Measurements from ENCODE around the gene TTC39A.
"Not testable (repeated sequence)": the region's sequence is repeated elsewhere in the genome, so short reads cannot be mapped to it uniquely, and the experiment has no call there.

The TTC39A gene

DNA sequence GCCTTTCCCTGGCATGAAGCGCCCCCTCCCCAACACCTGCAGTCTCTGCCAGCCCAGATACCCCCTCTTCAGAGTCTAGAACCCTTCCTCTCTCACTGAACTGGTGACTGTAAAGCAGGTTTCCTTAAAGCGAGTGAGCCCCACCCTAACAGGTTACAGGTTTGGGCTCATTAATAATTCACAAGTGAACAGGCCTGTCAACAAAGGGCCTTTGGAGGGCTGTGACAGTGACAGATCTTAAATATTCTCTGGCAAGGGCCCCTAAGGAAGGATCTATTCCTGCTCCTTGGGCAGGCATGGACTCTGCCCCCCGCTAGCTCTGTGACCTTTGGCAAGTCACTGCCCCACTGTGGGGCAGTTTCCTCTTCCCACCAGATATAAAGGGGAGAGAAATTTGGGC is 5.6 kb upstream of the TTC39A start:
- DNase-seq = no peak

DNA sequence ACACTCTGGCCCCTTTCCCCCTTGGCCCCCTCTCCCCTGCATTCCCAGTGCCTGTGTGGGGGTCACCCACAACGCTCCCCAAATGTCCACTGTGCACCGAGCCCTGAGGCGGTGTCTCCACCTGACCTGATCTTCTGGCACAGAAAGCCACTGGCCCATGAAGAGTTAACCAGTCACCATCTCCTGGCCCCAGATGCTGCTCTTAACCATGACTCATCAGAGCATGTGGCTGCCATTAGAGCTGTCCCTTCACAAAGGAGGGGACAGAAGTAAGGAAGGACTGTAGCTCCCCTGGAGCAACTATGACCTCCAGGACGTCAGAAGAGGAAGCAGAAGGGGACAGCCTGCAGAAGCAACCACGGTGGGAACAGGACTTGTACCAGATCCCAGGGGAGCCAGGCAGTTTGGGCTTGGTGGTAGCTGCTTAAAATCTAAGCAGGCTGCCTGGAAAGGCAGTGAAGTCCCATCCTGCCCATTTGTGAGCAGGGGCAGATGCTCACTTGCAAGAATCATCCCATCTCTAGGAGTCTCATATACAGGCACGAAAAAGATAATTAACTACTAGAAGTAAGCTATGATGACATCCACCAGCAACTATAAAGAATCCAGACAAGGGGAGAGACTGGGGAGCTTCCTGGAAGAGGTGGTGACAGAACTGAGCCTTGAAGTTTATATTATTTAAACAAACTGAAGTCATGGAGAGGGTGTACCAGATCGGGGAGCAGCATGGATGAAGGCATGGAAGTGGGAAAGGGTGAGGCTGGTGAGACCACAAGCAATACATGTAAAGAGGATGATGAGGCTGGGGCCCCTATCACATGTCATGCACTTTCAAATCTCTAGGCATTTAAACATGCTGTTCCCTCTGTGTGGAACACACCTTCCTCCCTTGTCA is 1.1 kb upstream of the TTC39A start:
- no peak for DNase-seq

DNA sequence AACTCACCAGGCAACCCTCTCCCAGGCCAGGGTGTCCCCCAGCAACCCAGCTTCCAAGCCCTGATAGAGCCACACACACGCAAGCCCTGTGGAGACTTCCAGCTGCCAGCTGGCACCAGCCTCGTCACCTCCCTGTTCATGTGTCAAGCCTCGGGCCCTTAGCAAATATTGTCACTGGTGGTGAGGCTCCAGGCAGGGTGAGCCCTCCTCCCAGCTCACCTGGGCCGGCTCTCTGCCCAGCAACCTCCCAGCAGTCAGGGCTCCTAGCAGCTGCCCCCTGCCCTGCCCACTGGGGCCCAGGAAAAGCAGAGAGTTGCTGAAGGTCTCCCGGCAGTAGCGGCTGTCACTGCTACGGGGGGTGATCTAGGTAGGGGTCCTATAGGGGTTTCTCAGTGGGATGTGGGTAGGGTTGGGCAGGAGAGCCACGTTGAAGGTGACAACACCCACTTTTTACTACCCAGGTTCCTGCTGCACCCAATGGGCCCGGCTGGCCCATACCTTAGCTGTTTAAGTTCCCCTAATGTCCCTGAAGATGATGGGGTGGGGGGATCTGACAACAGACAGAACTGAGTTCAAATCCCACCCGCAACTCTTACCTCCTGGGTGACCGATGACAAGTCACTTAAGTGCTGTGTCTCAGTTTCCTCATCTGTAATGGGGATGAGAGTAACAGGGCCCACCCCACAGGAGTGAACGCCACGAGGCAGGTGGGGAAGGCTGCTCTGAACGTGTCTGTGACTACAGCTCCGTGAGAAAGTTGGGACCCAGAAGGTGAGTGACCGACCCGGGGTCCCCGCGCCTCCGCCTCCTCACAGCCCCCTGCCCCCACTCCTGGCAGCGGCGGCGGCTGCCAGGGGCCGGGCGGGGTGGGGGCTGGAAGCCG is 678 bp downstream of the TTC39A start:
- no peak for DNase-seq

DNA sequence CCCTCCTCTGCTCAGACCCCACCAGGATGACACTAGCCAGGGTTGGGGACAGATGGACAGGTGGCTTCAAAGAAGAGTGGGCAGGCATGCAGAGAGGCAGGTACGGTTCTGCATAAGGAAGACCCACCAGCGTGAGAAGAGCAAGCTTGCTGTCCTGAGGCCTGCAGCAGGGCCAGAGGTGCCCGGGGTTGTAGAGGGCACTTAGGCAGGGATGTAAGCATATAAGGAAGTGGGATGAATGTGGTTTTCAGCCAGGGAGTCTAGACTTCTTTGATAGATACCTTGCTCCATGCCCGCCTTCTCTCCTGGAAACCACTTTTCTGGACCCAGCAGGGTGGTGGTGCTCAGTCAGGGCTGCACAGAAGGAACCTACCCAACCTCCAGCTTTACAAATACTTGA is 1.4 kb downstream of the TTC39A start:
- DNase-seq = no peak

DNA sequence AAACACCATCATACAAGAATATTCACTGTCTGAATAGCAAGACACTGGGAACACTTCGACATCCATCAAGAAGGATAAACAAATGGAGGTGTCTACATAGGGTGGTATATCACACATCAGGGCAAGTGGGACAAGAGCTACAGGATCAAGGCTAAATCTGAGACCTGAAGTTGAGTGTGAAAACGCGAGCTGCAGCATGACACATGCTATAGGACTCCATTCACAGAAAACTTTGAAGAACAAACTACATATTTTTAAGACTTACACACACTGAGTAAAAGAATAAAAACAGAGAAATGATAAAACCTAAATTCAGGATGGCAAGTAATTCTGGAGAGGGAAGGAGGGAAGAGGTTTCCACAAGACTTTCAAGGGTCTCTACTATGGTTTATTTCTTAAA is 2.1 kb downstream of the TTC39A start:
- DNase-seq = no peak

DNA sequence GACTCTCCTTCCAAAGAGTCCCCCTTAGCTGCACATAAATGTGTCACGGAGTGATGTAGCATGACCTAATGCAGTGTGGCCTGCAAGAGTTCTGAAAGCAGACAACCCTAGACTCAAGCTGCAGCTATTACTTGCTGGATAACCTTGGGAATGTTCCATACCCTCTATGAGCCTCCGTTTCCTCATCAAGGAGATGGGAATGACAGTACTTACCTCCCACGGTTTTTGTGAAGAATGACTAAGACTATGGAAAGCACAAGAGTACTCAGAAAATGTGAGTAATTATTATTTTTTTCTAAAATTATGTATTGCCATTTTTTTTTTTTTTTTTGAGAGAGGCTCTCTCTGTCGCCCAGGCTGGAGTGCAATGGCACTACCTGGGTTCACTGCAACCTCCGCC is 3.0 kb downstream of the TTC39A start:
- DNase-seq = no peak

DNA sequence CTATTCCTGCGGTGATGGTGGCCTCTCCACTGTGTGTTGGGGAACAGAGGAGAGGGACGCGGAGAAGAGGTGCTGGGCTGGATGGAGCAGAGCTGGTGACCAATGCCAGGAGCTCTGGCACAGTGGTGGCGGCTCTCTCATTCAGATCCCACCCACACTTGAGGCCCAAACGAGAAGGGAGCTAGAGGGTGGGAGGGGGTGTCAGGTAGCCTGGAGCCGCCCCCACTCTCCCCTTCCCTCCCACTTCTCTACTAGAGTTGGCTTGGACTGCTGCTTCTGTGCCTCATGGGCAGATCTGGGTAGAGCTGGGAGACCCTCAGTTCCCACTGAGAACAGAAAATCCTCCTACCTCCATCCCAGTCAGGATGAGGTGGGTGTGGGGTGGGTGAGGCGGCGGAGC is 3.5 kb downstream of the TTC39A start:
- no peak for DNase-seq

DNA sequence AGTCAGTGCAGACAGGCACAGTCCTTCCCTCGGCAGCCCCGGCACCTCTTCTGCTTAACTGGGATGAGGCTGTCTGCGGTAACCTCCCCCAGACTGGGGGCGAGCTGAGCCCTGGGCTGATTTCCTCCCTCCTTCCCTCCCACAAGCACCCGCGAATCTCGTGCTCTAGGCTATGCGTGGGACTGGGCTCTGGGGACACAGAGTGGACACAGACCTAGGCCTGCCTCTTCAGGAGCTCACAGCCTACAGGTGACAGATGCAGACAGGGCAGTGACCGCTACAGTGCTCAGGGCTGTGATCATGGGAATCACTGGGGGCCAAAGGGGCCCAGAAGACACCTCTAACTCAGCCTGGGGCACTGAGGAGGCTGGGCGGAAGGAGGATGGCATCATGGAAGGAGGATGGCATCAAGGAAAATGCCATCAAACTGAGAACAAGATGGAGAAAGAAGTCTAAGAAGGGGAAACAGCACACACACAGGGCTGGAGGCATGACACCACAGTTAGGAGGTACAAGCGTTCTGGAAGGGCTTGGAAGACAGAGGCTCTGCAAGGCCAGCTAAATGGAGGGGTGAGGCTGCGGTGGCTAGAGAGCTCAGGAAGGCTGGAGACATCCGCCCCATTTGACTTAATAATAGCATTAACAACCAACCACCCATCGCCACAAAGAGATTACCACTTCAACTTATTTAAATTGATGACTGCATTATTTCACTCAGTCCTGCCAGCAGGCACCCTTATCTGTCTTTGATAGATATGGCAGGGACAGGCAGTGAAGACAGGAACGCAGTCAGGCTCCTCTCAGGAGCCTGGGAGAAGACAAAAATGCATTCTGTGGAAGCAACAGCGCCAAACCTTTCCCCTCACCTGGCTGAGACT is 4.2 kb downstream of the TTC39A start:
- DNase-seq = no peak

DNA sequence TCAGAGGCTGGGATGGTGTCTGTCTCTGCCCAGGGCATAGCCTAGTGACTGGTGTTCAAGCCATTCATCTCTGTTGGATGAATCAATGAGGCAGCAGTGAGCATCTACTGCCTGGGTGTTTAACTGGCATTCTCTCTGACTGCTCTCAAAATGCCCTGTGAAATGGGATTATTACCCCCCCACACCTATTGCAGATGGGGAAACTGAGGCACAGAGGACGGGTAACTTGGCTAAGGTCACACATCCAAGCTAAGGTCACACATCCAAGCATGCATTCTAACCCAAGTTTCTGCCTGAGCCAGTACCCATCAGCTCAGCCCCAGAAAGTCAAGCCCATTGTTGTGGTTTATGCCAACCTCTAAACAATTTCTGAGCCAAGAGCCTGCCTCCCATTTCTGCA is 5.0 kb downstream of the TTC39A start:
- DNase-seq = no peak

DNA sequence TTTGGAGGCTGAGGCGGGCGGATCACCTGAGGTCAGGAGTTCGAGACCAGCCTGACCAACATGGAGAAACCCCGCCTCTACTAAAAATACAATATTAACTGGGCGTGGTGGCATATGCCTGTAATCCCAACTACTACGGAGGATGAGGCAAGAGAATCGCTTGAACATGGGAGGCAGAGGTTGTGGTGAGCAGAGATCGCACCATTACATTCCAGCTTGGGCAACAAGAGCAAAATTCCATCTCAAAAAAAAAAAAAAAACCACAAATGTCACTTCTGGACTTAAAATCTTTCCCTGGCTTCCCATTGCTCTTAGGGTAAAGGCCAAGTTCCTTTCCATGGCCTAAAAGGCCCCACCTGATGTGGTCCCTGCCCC is 5.4 kb downstream of the TTC39A start:
- not testable (repeated sequence) for DNase-seq

DNA sequence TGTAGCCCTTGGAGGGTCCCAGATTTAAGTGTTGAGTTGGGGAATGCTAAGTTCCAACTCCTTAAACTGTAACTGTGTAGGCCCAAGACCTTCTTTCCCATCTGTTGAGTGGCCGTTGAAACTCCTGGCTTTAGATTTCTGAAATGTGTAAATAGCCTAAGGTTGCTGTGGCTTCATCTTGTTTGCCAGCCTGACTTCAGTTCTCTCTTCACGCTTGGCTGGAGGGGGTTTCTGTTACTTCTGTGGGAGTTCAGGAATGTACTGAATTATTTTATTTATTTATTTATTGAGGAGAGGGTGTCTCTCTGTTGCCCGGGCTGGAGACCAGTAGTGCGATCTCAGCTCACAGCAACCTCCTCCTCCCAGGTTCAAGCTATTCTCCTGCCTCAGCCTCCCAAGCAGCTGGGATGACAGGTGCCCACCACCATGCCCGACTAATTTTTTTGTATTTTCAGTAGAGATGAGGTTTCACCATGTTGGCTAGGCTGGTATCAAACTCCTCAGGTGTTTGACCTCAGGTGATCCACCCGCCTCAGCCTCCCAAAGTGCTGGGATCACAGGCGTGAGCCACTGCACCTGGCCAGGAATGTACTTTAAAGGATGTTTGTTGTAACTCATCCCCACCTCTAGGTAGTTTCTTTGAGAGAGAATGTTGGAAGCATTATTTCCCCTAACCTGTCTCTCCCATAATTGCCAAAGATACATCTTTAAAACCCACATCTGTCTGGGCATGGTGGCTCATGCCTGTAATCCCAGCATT is 5.9 kb downstream of the TTC39A start:
- DNase-seq = no peak

DNA sequence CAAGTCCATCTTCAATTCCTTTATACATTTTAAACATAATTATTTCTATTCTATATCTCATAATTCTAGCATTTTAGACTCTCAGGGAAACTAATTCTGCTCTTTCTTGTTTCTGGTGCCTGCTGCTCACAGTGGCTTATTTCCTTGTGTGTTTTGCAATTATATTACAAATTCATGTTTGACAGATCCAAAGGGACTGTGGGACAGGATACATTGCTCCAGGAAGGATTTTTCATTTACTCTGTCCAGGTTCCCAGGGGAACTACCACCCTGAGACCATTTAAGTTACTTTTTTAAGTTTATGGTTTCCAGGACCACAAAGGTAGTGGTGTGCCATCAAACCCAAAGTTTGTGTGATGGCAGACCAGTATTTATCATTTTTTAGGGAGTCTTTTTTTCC is 6.6 kb downstream of the TTC39A start:
- DNase-seq = no peak

DNA sequence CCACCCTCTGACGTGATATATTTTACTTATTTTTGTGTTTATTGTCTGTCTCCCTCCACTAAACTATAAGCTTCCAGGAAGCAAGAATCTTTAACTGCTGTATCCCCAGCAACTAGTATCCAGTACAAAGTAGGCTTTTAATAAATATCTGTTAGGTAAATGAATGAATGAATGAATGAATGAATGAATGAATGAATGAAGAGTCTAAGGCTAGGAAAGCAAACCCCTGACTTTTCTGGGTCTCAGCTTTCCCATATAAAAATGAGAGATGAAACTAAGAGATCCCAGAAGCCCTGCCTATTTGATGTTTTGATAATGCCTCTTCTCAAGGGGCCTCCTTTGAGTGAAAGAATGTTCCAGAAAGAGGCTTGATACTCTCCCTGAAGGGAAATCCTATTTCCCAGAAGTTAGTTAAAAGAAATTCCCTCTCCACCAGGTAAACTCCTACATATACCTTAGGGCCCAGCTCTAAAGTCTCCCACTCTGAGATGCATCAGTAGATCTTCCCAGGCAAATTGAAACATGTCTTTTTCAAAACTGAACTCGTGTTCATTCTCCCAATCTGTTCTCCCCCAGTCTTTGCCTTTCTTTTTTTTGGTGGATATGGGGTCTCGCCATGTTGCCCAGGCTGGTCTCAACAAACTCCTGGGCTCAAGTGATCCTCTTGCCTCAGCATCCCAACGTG is 7.8 kb downstream of the TTC39A start:
- no peak for DNase-seq

DNA sequence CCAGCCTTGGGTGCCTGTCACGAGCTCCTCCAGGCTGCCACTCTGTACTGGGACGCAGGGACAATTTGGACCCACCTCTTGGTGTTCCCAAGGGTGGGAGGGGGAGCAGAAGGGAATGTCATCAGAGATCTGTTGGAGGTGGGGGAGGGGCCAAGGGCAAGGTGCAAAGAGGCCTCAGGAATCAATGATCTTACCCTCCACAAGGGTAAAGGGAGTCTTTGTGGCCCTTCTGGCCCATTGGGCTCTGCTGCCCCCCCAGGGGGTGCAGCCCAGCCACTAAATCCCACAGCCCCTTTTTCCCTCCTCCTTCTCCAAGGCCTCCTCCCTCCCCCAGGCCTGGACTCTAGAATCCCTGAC is 8.5 kb downstream of the TTC39A start:
- DNase-seq = no peak

DNA sequence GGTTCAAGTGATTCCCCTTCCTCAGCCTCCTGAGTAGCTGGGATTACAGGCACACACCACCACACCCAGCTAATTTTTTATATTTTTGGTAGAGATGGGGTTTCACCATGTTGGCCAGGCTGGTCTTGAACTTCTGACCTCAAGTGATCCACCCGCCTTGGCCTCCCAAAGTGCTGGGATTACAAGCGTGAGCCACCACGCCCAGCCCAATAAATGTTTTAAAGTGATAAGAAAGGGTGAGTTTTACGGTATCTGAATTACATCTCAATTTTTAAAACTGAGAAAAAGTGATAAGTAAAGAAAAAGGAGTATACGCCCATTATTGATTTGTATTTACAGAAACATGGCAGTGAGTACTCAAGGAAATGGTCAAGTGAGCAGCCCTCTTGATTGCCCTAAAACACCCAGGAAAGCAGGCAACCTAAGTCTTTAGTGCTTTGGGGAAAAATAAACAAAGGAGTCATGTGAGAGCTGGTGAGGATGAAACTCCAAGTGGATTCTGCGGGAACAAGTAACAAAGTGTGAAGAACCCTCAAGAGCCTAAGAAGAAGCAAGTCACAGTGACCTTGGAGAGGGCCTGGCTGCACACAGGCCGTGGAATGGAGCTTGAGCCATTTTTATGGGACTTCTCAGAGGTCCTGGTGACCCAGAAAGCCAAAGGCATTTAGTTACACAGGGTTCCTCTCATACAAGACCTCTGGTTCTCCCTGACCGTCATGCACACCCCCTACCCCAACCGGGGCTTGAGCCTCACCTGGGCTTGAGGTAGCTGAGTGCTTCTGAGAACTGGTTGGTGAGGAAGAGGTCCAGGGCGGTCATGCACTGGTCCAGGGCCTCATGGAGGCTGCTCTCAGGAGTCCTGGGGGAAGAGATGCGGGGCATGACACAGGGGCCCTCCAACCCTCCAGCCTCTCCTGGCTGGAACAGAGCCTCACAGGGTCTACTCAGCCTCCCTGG is 9.1 kb downstream of the TTC39A start:
- no peak for DNase-seq

DNA sequence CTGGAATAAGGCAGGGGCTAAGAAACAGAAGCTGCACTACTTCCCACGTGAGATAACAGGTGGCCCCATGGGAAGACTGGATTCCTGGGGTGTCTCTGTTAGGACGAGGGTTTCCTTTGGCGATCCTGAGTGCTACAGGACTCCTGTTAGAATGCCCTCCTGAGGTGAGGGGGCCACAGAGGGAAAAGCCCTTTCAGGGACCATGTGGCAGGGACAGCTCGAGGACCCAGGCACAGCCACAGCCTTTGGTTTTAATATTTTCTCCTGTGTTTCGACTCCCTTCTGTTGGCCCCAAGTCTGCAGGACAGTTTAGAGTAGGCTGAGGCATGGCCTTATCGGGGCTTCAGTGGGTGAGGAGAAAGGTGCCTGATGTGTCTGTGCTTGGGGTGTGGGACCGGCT is 12.6 kb downstream of the TTC39A start:
- no peak for DNase-seq

DNA sequence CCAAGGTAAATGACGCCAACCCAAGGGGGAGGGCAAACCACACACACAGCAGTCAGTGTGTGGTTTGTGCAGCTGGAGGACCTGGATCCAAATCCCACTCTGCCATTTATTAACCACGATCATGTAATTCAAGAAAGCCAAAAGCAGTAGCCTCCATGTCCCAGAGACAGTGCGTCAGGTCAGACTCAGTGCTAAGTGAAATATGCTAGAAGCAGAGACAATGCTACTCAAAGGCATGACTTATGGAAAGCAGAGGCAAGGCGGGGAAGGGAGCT is 13.6 kb downstream of the TTC39A start:
- DNase-seq = no peak

DNA sequence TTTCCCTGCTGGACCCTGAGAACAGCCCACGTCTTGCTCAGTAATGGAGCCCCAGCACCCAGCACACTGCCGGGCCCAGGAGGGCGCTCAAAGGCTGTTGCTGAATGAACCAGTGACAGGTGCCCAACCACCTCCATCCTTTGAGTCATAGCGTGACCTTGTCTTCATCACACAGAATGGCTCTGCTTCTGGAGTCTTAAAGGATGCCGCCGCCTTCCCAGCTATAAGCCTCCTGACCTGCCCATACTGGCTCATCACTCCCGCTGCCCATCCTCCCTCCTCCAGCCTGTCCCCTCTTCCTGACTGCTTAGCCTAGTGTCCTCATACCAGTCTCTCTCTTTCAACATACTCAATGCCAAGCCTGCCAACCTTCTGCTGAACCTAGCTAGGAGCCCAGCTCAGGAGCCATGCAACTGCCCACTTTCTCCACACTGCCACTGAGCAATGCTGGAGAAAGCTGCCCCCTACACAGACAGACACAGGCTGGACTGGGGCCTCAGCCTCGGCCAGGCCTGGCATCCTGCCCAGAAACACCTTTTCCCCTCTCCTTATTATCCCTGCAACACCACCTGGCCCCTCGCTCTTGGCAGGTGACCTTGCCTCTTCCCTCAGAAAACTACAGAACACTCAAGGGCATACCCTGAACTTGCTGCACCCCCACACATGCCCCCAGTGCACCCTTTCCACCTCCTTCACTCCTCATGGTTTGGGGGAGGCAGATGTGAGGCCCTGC is 14.1 kb downstream of the TTC39A start:
- no peak for DNase-seq

DNA sequence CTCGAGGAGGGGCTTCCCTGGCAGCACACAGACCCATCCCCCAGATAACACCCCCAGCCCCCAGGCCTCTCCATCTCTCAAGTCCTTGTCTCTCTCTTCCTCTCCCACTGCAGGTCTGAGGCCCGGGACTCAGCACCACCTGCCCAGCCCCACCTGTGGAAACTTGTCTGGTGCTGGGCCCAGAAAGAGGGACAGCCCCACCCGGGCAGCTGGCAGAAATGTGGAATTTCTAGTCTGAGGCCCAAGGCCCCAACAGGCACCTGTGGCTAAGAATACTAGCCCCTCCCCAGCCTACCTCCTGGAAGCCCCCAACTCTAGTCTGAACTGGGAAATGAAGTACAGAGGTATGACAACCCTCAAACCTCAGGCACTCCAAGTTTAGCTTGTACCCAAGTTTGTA is 15.4 kb downstream of the TTC39A start:
- no peak for DNase-seq

Measured in 8988T (cell line).